Kidney epithelial cell (primary cell): ENCODE data around the gene SLC16A3. TPM values are rescaled to one million over a fixed set of nuclear protein-coding genes. Genes with fewer than 3 reads are reported as not detected.

Source experiments
- DNase-seq: peaks from one replicate; pipeline ENCODE4 v3.0.0-alpha.2; 2010; ENCODE audit warnings: low read depth
- H3K27me3 ChIP-seq: 2 replicates; pipeline ENCODE4 v1.6.0; 2011; ENCODE audit warnings: low read length; ENCODE audit not compliant: control insufficient read depth, insufficient read depth
- H3K36me3 ChIP-seq: 2 replicates; pipeline ENCODE4 v1.5.1; 2011; ENCODE audit warnings: low read length; ENCODE audit not compliant: control insufficient read depth, insufficient read depth
- H3K4me3 ChIP-seq: 2 replicates; pipeline ENCODE4 v1.5.1; 2011; ENCODE audit warnings: low read depth, mild to moderate bottlenecking, control low read depth, low read length
- total RNA-seq: library from RNA; depleted of rRNA; stranded (reverse); fragments of >200 nt; gene quantifications from 2 replicates; pipeline ENCODE4 v1.2.3, GENCODE V29; 2015
- TF ChIP-seq, protein P1 (sequence below): IDR thresholded peaks from 2 replicates; pipeline ENCODE4 v1.5.1; 2011; ENCODE audit warnings: mild to moderate bottlenecking, moderate library complexity, low read length, control low read depth, inconsistent platforms; ENCODE audit not compliant: insufficient read depth, poor library complexity, severe bottlenecking

Gene SLC16A3
- total RNA-seq, 1 donor from 2014 or later: 83.4 TPM

DNA sequence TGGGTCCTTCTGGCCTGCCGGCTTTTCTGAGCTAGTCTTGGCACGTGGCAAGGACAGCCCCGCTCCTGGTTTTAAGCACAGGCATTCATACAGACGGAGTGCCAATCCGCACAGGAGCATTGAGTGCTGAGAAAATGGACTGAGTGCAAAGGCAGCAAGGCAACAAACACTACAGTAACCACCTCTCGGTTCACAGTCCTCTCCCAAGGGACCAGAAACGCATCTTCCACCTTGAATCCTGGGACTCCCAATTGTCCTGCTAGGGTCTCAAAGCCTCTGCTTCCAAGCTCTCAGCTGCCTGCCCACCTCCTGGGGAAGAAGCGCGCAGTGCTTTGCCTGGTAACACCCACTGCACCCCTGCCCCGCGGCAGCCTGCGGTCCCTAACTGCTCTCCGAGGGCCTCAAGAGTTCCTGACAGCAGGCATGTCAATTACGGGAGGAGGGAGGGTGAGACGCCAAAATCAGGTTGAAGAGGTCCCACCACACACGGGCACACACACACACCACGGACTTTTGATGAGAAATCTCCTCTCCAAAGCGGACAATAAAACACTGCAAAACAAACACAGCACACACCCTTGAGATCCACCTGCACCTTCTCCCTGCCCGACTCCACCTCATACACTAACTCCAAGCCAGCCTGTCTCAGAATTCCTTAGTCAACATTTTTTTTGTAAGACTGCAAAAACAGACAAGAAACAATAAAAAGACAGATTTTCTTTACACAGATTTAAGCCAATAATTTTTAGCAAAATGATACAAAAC, 15.0 kb downstream of the SLC16A3 start:
- no peak for DNase-seq
- TF ChIP-seq, protein P1, sequence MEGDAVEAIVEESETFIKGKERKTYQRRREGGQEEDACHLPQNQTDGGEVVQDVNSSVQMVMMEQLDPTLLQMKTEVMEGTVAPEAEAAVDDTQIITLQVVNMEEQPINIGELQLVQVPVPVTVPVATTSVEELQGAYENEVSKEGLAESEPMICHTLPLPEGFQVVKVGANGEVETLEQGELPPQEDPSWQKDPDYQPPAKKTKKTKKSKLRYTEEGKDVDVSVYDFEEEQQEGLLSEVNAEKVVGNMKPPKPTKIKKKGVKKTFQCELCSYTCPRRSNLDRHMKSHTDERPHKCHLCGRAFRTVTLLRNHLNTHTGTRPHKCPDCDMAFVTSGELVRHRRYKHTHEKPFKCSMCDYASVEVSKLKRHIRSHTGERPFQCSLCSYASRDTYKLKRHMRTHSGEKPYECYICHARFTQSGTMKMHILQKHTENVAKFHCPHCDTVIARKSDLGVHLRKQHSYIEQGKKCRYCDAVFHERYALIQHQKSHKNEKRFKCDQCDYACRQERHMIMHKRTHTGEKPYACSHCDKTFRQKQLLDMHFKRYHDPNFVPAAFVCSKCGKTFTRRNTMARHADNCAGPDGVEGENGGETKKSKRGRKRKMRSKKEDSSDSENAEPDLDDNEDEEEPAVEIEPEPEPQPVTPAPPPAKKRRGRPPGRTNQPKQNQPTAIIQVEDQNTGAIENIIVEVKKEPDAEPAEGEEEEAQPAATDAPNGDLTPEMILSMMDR: no peak
- peaks cover 13% of the 10 kb centered on the region for H3K36me3 ChIP-seq
- H3K27me3 ChIP-seq: no peaks in the 10 kb centered on the region
- no peak overlapping the region for H3K4me3 ChIP-seq

DNA sequence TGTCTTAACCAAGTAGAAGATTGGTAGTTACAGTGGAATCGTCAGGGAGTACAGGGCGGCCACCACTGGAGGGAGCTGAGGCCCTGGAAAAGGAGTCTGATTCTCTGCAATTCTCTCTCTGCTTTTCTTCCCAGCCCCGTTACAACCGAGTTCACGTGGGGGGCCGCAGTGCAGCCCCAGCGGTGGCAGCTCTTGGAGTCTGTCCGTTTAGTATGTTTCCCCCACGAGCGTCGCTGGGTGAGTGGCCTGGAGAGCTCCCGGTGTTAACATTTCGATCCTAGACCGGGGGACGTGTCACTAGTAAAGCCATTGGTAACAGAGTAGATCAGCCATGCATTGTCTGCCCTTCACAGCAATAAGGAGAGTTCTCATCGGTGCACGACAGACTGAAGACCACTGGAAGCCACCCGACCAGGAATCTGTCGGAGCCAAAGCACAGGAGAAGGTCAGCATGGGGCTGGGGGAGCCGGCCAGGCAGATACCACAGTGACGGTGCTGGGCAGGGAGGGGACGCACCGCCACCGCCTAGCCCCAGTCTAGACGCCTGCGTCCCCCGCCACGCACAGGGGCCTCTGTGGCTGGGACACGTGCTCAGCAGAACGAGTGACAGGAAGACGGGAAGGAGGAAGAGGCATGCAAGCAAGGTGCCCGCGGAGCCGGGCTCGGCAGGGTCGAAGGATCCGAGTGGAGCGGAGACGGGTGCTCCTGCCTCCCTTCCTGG, 15.7 kb downstream of the SLC16A3 start:
- Histone ChIP-seq H3K36me3 (peaks cover 13% of the 10 kb centered on the region), H3K27me3 (no peaks in the 10 kb centered on the region), H3K4me3 (no peak overlapping the region)
- DNase-seq: no peak
- TF ChIP-seq, protein P1: peak; percentile 56

DNA sequence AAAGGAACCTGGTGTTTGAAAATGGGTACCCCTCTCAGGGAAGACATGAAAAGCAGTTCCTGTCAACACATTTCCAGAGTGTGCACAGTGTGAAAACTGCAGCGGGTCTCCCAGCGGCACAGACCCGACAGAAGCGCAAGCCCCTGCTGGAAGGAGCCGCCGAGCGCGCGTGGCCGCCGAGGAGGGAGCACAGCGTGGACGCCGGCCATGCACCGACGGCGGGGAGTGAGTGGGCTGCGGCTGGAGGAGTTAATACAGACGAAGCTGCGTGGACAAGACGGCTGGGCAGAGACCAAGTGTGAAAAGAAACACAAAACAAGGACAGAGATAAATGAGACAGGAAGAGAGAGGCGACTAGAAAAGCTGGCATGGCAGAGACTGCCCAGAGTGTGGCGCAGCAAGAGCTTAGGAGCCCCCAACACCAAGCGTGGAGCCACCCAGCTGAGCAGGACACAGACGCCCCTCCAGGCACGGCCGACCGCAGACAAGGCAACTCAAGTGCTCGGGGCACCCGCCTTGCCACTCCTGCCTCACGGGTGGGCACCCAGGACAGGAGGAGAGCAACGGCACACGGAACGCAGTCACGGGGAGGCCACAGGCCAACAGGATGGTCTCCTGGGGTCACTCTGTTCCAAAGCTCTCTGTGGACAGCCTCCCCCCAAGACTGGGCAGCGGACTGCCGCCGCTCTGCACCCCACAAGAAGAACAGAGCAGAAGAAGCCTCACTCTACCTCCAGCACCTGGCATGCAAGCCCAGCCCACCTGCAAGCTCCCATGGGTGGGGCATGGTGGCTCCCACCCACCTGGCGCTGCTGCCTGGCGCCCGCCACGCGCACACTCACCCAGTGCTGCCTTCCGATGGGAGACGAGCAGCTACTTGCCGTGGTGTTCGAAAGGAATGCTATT, 16.5 kb downstream of the SLC16A3 start:
- H3K27me3 ChIP-seq: no peaks in the 10 kb centered on the region
- H3K36me3 ChIP-seq: peaks cover 11% of the 10 kb centered on the region
- TF ChIP-seq, protein P1: no peak
- DNase-seq: no peak
- no peak overlapping the region for H3K4me3 ChIP-seq

DNA sequence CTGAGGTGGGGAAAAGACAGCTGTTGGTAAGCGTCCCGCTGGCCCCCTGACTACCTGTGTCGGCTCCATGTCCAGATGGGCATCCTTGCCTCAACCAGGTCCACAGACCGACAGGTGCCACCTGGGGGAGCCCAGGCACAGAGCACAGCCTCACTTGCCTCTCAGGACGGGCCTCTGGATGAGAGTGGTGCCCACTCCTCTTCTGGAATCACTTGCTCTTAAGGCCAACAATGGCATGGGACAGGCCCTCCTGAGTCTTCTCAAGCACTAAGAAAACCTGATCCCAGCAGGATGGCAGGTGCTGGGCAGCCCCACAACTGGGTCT, 17.2 kb downstream of the SLC16A3 start:
- H3K4me3 ChIP-seq: no peak overlapping the region
- peaks cover 11% of the 10 kb centered on the region for H3K36me3 ChIP-seq
- no peaks in the 10 kb centered on the region for H3K27me3 ChIP-seq
- TF ChIP-seq, protein P1: no peak
- DNase-seq: no peak

DNA sequence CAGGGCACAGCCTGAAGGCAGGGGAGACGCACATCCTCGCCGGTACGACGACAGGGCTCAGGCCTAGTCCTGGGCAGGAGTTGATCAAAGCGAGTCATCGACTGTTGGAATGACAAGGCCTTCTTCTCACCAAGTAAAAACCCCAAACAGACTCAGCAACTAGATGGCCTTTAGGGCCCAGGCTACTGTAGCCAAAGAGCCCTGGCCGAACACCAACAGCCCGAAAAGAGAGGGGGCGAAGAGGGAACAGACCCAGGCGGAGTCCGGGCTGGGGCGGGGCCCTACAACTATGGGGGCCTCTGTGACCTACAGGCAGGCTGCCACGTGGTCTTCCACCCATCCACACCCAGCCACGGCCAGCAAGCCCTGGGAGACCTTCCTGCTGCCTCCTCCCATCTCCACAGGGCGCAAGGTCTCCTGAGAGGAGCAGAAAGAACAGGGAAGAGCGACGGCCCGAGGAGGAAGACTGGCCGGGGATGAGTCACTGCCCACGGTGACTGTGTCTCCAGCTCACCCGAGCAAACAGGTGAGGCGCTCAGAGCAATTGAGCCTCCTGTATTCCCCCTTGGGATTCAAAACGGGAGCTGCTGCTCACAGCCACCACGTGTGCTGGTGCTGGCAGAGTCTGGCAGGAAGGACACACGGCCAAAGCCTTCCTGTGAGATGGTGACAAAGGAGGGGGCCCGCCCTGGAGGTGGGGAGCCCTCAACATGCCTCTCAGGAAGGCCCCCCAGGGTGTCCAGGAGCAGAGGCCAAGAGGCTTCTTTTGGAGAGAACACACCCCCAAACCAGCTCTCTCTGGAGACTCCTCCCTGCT, 17.7 kb downstream of the SLC16A3 start:
- Histone ChIP-seq H3K36me3 (peaks cover 11% of the 10 kb centered on the region), H3K27me3 (no peaks in the 10 kb centered on the region), H3K4me3 (no peak overlapping the region)
- TF ChIP-seq, protein P1: no peak
- DNase-seq: no peak
